ENCODE measurements around the gene RTP5. TPM values are rescaled to one million over a fixed set of nuclear protein-coding genes. Genes with fewer than 3 reads are reported as not detected.

The RTP5 gene
- polyA plus RNA-seq, 1 of the 3 experiments (the other 2 are of a cell fraction): not detected

DNA sequence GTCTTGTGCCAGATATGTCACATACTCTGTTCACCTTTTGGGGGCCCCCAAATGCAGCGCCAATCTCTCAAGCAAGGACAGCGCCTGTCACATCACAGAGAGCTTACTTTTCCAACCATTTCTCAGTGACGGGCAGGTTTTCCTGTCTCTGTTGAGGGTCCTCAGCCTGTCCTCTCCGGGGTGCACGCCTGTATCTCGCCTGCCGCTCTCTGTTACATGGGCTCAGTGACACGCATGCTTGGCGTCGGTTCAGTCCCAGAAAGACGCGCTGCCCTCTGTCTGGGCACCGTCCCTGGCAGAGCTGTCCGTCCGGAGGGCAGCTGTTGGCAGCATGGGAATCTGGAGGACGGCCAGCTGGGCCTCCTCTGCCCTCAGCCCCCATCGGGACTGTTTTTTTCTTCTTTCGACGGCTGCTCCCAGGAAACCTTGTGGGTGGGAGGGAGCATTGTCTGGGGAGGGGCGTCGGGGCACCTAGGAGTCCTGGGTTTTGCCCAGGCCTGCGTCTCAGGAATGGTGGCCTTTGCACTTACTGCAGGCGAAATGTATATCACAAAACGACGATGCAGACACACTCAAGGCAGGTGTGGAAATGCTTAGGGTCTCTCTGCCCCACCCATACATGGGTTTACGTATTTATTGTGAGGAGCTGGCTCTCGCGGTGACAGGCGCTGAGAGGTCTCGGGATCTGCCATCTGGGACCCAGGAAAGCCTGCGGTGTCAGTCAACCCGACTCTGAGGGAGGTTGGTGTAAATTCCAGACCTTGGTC lies 30.9 kb downstream of the RTP5 start:
- Histone ChIP-seq H3F3A (replicated peaks; ENCODE audit: insufficient read depth) (no peaks in the 10 kb centered on the region), H3K36me3 (replicated peaks in 1 of 2; ENCODE audit: control insufficient read depth in 1 of 2, insufficient read depth in 2 of 2, low read length in 1 of 2) (no peaks in the 10 kb centered on the region), H3K4me2 (no peak overlapping the region), H3K79me2 (ENCODE audit: insufficient read depth) (no peaks in the 10 kb centered on the region), H3K27ac (ENCODE audit: low read depth in 2 of 2, low read length in 1 of 2) (no peak overlapping the region; a peak in 1 of 4 replicates), H3K4me3 (ENCODE audit: low read depth in 2 of 2, low read length in 1 of 2) (no peak overlapping the region), H4K20me1 (ENCODE audit: insufficient read depth) (no peaks in the 10 kb centered on the region), H3K4me1 (ENCODE audit: control insufficient read depth in 1 of 2, insufficient read depth in 2 of 2, low read depth in 1 of 2, low read length in 1 of 2) (peaks cover 0 to 23% of the 10 kb centered on the region in 2 experiments; a peak in 1 of 4 replicates), H3K9me2 (no peaks in the 10 kb centered on the region), H3K9me3 (no peaks in the 10 kb centered on the region), H3K9ac (no peak overlapping the region), H3K27me3 (ENCODE audit: insufficient read depth) (no peaks in the 10 kb centered on the region), H2AFZ (ENCODE audit: low read depth) (no peak overlapping the region)
- CTCF ChIA-PET: no interaction called here
- TF ChIP-seq RAD21 (IDR thresholded peaks at IDR 0.05; ENCODE audit: low read length) (no peak), TEAD4 (IDR thresholded peaks at IDR 0.05; ENCODE audit: borderline replicate concordance, insufficient read depth) (no peak), RCOR1 (IDR thresholded peaks at IDR 0.05; ENCODE audit: low read length) (no peak), SIN3A (IDR thresholded peaks at IDR 0.05; ENCODE audit: borderline replicate concordance, low read depth, low read length) (no peak), EZH2phosphoT487 (IDR thresholded peaks at IDR 0.05; ENCODE audit: borderline replicate concordance, low read depth) (no peak), YY1 (IDR thresholded peaks at IDR 0.05; ENCODE audit: low read depth) (no peak), GATA2 (CRISPR knock-in tag; IDR thresholded peaks at IDR 0.05) (no peak), IRF3 (IDR thresholded peaks at IDR 0.05; ENCODE audit: low read depth, low read length) (no peak), GABPA (IDR thresholded peaks at IDR 0.05; ENCODE audit: low read depth) (no peak), EP300 (IDR thresholded peaks at IDR 0.05; ENCODE audit: borderline replicate concordance in 1 of 2, low read depth in 1 of 2, low read length in 1 of 2) (no peak), CTCF (IDR thresholded peaks at IDR 0.05) (no peak), FOXM1 (IDR thresholded peaks at IDR 0.05; ENCODE audit: low read depth) (no peak), TCF12 (IDR thresholded peaks at IDR 0.05) (no peak), FOSL2 (IDR thresholded peaks at IDR 0.05; ENCODE audit: borderline replicate concordance, low read depth) (no peak), MXI1 (IDR thresholded peaks at IDR 0.05; ENCODE audit: low read depth, low read length) (no peak)
- TF ChIP-seq, protein P1, sequence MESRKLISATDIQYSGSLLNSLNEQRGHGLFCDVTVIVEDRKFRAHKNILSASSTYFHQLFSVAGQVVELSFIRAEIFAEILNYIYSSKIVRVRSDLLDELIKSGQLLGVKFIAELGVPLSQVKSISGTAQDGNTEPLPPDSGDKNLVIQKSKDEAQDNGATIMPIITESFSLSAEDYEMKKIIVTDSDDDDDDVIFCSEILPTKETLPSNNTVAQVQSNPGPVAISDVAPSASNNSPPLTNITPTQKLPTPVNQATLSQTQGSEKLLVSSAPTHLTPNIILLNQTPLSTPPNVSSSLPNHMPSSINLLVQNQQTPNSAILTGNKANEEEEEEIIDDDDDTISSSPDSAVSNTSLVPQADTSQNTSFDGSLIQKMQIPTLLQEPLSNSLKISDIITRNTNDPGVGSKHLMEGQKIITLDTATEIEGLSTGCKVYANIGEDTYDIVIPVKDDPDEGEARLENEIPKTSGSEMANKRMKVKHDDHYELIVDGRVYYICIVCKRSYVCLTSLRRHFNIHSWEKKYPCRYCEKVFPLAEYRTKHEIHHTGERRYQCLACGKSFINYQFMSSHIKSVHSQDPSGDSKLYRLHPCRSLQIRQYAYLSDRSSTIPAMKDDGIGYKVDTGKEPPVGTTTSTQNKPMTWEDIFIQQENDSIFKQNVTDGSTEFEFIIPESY (IDR thresholded peaks at IDR 0.05; ENCODE audit: borderline replicate concordance, low read depth): no peak
- POLR2A ChIA-PET: no interaction called here
- WGBS (ENCODE audit: low lambda C conversion rate): 86% methylated on average over 28 of the region's 32 CpGs
- DNase-seq: no peak
